HG02852 (cell line): ENCODE results near the gene GOLM1.

Experiments used
- ATAC-seq: cut with Tn5 transposase; IDR thresholded peaks from one replicate; pipeline ENCODE4 v1.9.1; 2021; ENCODE audit warnings: mild to moderate bottlenecking, moderate library complexity; ENCODE audit not compliant: unreplicated experiment

The GOLM1 gene

DNA sequence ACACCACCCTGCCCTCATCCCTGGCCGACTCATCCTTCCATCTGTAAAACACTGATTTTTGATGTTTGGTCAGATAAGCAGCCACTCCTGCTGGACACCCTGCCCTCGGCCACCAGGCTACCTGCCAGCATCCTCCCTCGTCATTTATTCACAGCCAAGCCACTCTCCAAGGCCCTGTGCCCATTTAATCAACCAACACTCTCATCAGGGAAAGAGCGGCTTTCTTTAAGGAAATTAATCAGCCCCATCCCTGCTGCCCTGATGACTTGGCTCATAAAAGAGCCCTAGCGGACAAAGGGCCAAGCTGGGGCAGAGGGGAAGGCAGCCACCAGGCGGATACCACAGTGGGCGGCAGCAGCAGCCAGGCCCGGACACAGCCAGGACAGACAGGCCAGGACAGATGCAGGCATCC is 52.4 kb downstream of the GOLM1 start:
- no peak for ATAC-seq

DNA sequence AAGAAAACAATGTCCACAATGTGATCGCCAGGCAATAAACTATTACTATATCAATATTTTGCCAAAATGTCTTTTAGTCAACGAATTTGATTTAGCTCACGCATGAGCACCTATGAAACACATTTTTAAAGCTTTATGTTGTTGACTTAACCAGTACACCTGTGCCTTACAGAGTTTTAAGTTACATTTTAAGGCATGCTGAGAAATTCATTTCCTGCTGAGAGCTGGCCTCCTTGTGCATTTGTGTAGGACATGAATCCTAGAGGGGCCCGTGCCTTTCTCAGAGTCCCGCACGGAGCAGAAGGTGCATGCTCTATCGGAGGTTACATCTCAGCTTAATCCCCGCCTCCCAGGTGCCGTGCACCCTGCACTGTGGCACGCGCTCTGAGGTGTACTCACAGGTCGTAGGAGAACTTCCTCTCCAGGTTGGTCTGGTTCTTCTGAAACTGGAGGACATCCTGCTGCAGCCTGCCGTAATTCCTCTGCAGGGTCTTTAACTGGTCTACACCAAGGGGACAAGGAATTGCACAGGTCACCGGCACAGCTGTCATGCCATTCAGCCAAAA is 53.2 kb downstream of the GOLM1 start:
- no peak for ATAC-seq

DNA sequence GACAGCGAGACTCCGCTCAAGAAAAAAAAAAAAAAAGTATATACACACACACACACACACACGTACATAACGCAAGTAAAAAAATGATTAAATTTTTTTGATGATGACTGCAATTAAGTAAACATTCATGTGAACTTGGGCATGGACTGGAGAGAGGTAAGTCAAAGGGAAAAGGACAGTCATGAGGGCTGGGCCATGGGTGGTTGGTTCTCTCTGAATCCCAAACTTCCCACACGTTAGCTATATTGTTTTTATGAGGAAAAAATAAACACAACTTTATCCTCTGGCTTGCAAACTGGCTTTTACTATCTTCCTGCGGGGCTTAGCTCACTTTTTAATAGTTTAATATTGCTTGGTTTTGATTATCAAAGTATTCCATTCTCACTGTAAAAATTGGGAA is 53.7 kb downstream of the GOLM1 start:
- ATAC-seq = no peak

DNA sequence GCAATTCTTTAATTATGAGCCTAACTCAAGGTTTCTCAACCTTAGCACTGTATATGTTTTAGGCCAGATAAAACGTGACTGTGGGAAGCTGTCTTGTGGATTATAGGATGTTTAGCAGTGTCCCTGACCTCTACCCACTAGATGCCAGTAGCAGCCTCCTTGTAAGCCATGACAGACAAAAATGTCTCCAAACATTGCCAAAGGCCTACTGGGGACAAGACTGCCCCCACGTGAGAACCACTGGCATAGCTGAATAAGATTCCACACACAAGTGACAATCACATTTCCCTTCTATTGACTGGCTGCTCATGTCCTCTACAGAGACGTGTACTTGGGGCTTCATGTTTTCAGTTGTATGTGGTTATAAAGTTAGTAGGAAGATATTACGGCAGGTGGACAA is 55.4 kb downstream of the GOLM1 start:
- ATAC-seq = no peak

DNA sequence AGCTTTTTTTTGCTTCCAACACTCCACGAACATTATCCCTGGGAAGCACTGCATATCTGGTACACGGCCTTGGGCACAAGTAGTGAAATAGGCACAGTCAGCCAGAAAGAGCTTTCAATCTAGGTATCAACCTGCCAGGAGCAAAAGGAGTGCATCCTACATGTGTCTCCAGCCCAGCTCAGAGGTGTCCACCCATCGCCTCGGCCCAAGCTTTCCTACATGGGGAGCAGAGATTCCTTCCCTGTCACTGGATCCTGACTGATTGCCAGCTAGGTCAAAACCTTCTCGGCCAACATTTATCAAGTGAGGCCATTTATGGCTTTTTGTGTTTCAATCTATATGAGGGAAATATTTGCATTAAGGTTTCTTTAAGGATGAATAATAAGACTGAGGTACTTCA is 55.8 kb downstream of the GOLM1 start:
- no peak for ATAC-seq

- ATAC-seq = no peak
Observed at GRCh38 chr9:86042199-86042978, 57.0 kb downstream of the GOLM1 start.

DNA sequence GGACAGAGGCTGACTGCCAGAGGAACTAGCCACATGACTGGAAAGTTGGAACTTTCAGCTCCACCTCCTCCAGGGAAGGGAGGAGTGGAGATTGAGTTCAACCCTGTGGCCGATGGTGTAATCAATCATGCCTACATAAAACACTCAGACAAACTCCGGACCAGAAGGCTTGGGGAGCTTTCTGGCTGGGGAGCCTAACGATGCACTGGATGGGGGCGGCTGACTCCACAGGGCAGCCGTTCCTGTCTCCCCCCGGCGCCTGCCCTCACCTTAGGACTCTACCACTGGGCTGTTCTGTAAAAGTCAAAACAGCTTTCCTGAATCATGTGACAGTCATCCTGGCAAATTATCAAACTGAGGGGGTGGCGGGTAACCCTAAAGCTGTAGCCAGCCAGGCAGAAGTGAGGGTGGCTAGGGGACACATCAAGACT is 58.0 kb downstream of the GOLM1 start:
- ATAC-seq = no peak

DNA sequence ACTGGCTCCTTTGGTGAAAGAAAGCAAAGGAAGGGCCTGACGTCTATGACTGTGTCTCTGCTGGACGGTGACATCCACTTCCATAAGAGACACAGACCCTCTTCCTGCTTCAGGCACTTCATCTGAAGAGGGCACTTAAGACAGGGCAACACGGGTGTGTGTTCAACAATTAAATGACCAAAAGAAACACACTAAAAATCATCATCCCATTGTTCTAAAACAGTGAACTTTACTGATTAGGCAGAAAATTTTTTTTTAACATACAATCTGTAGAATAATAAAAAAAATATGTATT is 58.5 kb downstream of the GOLM1 start:
- ATAC-seq = no peak

DNA sequence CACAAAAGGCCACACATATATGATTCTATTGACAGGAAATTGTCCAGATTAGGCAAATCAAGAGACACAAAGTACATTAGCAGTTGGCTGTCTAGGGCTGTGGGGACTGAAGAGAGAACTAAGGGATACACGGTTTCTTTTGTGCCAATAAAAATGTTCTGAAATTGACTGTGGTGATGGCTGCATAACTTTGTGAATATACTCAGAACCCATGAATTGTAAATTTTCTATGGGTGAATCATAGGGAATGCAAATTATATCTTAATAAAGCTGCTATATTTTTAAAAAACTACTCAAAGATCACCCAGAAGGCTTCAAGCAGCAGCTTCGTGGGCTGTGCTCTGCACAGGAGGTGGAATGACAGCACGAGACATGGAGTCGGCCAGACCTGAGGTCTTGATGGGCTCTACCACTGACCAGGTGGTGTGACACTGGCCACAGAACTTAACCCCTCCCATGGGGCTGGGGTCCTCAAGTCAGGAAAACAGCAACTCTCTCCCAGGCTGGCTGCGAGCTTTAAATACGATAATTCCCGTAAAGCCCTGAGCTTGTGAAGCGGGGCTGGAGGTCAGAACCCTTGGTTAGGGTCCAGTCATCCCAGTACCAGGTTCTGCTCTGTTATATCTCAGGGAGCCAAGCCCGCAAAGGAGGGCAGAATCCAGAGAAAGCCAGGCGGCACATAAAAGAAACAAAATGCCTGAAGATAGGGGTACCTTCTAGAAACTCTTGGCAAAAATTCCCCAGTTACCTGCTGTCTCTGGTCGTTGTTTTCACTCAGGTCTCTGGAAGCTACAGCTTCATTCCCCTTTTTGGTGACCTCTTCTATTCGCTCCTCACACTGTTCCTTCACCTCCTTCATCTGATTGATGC is 59.1 kb downstream of the GOLM1 start:
- ATAC-seq = no peak

- ATAC-seq = no peak
Observed at GRCh38 chr9:86036555-86036954, 62.8 kb downstream of the GOLM1 start.

DNA sequence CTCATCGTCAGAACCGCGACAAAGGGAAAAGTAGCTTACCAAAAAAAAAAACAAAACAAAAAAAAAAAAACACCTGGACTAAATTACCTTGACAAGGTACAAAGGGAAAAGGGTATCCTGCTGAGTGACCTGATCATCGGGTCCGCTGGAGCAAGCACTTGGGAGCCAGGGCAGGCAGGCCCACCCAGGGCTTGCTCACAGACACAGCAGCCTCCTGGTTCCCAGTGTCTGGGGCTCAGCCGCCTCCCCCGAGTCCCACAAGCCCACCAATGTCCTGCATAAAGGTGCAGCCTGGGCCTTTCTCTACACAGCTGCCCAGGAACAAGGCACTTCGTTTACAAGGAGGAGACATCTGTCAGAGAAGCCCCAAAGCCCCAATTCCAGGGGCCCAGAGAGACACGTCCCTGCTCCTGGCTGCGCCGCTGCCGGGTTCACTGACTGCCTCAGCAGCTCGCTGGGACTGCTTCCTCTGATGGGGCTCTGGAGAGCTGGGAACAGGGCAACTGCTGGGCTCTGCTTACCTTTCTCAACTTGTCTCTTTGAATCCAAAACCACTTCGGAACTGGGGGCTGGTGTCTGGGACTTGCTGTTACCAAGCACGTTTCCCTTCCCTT is 63.4 kb downstream of the GOLM1 start:
- ATAC-seq = no peak

DNA sequence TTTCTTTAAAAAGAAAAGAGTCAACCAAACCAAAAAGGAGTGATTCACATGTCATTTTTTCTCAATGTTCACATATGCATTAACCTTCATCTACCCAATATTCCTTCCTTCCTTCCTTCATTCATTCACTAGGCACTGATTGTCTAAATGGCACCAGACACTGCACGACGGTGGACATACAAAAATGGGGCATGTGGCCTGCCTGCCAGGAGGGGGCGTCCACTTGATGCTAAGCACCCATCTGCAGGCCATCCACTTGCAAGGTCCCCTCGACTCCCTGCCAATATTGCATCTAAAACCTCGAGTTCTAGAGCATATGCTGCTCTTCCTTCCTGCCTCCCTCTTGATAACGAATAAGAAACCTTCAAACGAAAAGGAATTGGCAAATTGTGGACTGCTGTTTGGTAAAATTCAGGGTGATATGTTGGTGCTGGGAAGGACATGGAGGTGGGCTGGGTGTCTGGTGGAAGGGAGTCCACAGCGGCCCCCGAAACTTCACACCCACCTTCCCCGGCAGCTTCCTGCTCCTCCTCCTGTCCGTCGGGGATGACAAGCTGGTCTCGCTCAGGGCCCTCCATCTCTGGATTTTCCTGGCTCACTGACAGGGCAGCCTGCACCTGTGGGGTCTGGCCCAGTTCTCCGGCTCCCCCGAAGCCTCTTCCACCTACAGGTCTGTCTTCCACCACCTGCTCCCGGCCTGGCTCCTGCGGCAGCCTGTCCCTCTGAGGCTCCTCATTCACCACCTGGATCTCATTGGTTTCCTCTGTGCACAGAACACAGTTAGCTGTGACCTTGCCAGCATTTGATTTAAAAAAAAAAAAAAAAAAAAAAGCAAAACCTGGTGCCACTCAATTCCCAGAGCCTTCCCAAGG is 64.3 kb downstream of the GOLM1 start:
- ATAC-seq = no peak

GRCh38 chr9:86027767-86028166 is 71.6 kb downstream of the GOLM1 start:
- no peak for ATAC-seq

DNA sequence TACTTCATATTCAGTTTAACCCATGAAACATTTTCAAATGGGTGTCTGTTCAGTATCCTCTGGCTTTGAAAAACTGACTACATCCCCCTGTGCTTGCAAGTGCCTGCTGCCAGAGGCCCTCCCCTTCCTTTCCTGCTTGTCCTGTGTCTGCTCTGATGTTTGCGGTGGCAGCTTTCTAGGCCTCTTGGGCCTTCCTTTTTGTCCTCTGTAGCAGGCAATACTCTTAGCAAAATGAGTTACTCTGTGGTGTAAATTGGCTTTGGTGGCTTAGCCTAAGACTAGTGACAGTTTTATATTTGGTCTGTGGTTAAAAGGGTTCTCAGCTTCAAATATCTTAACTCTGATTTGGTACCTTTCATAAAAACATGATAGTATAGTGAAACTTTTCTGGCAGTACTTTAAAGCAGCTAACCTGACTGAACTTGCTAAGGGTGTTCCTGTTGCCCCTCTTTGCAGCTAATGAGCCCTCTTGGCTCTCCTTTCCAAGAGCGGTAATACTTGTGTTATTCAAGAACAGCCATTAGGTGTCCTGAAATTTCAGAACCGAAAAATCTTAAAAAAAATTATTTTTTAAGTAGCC is 76.6 kb downstream of the GOLM1 start:
- ATAC-seq = no peak

GRCh38 chr9:86021166-86021565 is 78.2 kb downstream of the GOLM1 start:
- no peak for ATAC-seq

- ATAC-seq = no peak
Observed at GRCh38 chr9:86020731-86021130, 78.6 kb downstream of the GOLM1 start.

- ATAC-seq = no peak
Observed at GRCh38 chr9:86009133-86009532, 90.2 kb downstream of the GOLM1 start.

- no peak for ATAC-seq
Observed at GRCh38 chr9:86005253-86005775, 94.0 kb downstream of the GOLM1 start.

- ATAC-seq = no peak
Observed at GRCh38 chr9:85995599-85995998, 103.8 kb downstream of the GOLM1 start.

- ATAC-seq = no peak
Observed at GRCh38 chr9:85995097-85995496, 104.3 kb downstream of the GOLM1 start.
